ENCODE data around the gene CRYAB.

Gene CRYAB

DNA sequence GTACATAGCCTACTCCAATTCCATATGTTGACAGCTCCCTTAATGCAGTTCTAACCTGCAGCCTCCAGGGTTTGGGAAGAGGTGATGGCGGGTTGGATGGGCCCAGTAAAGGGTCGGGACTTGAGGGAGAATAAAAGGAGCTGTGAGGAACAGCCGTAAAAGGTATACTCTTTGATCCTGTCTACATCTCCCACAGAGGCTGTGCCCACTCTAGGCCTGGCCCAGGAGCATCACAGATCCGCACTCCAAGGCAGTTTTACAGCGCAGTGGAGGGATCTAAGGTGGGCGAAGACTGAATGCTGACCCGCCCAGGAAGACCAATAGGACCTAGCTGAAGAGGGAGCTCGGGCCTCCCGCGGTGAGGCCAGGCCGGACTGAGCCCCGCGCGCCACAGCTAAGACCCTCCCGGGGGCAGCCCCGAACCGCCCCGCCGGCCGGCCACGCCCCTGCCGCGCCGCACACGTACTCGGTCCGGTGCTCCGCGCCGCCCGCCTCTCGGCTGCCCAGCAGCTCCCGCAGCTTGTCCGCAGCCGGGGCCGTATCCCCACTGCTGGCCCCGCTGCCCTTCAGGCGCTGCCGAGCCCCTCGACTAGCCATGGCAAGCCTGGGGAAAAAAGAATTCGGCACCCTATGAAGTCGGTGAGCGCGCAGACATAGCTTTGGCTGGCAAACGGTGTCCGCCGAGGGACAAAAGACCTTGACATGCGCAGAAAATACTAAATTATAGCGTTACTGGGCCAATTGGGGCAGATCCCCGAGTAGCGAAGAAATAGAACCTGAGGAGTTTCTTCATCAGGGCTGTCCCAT is 40.5 kb downstream of the CRYAB start, which contains the start of gene ALG9:
Gene ALG9 (minus strand): TSS at position 696 of the 807 bp plus-strand sequence. CDS start 99 bp downstream, at position 597.
- DNase-seq (ENCODE audit: low read depth), result peak; percentile 53
- TF ChIP-seq, protein P1, sequence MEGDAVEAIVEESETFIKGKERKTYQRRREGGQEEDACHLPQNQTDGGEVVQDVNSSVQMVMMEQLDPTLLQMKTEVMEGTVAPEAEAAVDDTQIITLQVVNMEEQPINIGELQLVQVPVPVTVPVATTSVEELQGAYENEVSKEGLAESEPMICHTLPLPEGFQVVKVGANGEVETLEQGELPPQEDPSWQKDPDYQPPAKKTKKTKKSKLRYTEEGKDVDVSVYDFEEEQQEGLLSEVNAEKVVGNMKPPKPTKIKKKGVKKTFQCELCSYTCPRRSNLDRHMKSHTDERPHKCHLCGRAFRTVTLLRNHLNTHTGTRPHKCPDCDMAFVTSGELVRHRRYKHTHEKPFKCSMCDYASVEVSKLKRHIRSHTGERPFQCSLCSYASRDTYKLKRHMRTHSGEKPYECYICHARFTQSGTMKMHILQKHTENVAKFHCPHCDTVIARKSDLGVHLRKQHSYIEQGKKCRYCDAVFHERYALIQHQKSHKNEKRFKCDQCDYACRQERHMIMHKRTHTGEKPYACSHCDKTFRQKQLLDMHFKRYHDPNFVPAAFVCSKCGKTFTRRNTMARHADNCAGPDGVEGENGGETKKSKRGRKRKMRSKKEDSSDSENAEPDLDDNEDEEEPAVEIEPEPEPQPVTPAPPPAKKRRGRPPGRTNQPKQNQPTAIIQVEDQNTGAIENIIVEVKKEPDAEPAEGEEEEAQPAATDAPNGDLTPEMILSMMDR (IDR thresholded peaks at IDR 0.05; ENCODE audit: control insufficient read depth, extremely low read depth, insufficient read depth), result 0 out of 2 replicates have a peak, but pooled peaks have one; percentile 19
- peak within 1 kb of the TSS; percentile 82 for H3K4me3 ChIP-seq (ENCODE audit: low read depth, low read length)

DNA sequence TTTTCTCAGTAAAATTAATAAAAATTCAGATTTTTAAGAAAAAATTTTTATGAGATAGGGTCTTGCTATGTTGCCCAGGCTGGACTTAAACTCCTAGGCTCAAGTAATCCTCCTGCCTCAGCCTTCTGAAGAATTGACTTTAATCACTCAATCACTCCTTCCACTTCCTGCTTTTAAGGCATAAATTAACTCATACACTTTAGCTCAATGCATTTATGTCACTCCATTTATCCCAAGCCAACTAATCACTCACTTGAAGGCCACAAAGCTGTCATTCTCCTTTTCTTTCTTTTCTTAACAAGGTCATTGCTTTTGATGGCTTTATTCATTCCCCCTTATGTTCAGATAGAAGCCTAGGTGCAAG is 41.1 kb downstream of the CRYAB start:
- TF ChIP-seq, protein P1 (IDR thresholded peaks at IDR 0.05; ENCODE audit: control insufficient read depth, extremely low read depth, insufficient read depth), result no peak
- H3K4me3 ChIP-seq (ENCODE audit: low read depth, low read length), result peak overlapping the region; percentile 82
- DNase-seq (ENCODE audit: low read depth), result no peak

DNA sequence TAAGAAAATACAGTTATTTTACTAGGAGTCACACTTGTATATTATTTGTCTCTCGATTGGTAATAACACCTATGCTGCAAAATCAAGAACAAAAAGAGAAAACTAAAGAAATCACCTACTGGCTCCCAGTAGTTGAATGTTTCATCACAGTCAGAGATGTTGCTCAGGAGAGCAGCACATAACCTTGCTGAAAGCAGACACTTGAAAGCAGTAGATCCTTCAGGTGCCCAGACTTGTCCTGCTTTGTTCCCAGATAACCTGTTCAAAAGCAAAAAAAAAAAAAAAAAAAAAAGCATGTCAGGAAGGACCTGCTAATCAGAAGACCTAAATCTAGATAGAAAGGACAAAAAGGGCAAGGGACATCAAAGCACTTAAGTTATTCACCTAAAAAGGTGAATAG is 41.5 kb downstream of the CRYAB start:
- TF ChIP-seq, protein P1 (IDR thresholded peaks at IDR 0.05; ENCODE audit: control insufficient read depth, extremely low read depth, insufficient read depth), result no peak
- peak overlapping the region; percentile 82 for H3K4me3 ChIP-seq (ENCODE audit: low read depth, low read length)
- DNase-seq (ENCODE audit: low read depth), result no peak

DNA sequence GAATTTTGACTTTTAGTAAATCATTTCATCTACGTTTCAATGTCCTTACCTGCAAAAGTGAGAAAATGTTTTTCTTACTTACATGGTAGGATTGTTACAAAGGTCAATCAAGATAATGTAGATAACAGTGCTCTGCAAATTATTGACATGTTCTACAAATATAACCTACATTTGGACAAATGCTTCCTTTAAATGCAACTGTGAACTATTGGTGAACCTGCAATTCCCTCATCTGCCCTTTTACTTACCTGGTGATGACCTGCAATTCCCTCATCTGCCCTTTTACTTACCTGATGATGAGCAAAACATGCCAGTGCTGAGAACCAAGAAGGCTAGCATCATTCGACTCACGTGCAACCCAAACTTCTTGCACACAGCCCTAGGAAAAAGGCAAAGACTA is 51.3 kb downstream of the CRYAB start:
- no peak for DNase-seq (ENCODE audit: low read depth)
- TF ChIP-seq, protein P1 (IDR thresholded peaks at IDR 0.05; ENCODE audit: control insufficient read depth, extremely low read depth, insufficient read depth), result no peak
- no peak overlapping the region for H3K4me3 ChIP-seq (ENCODE audit: low read depth, low read length)
